NCI-H2196 treated with DMSO at 0.1 percent for 48 hours (cell line): Measurements from ENCODE around the gene SLC12A4.
"Not testable (repeated sequence)": the region's sequence is repeated elsewhere in the genome, so short reads cannot be mapped to it uniquely, and the experiment has no call there.

Experiments
- DNase-seq: peaks from one replicate; lab custom pipeline; 2025; ENCODE audit not compliant: unreplicated experiment; lab: John Stamatoyannopoulos, UW

Gene SLC12A4

DNA sequence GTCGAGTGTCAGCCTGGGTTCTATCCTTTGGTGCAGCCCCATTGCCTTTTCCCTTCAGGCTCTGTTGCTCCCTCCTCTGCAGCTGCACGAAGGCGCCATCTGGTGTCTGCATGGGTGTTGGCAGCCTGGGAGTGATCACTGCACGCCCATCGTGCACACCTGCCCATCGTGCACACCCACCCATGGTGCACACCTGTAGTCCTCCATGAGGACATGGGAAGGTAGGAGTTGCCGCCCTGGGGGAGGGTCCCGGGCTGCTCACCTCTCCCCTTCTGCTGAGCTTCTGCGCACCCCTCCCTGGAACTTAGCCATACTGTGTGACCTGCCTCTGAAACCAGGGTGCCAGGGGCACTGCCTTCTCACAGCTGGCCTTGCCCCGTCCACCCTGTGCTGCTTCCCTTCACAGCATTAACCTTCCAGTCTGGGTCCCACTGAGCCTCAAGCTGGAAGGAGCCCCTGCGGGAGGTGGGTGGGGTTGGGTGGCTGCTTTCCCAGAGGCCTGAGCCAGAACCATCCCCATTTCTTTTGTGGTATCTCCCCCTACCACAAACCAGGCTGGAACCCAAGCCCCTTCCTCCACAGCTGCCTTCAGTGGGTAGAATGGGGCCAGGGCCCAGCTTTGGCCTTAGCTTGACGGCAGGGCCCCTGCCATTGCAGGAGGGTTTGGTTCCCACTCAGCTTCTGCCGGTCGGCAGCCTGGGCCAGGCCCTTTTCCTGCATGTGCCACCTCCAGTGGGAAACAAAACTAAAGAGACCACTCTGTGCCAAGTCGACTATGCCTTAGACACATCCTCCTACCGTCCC lies 39.7 kb downstream of the SLC12A4 start:
- DNase-seq, result no peak

DNA sequence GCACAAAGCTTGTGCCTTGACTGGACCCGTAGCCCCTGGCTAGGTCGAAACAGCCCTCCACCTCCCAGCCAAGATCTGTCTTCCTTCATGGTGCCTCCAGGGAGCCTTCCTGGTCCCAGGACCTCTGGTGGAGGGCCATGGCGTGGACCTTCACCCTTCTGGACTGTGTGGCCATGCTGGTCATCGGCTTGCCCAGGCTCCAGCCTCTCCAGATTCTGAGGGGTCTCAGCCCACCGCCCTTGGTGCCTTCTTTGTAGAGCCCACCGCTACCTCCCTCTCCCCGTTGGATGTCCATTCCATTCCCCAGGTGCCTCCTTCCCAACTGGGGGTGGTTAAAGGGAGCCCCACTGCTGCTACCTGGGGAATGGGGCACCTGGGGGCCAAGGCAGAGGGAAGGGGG lies 40.3 kb downstream of the SLC12A4 start:
- no peak for DNase-seq

DNA sequence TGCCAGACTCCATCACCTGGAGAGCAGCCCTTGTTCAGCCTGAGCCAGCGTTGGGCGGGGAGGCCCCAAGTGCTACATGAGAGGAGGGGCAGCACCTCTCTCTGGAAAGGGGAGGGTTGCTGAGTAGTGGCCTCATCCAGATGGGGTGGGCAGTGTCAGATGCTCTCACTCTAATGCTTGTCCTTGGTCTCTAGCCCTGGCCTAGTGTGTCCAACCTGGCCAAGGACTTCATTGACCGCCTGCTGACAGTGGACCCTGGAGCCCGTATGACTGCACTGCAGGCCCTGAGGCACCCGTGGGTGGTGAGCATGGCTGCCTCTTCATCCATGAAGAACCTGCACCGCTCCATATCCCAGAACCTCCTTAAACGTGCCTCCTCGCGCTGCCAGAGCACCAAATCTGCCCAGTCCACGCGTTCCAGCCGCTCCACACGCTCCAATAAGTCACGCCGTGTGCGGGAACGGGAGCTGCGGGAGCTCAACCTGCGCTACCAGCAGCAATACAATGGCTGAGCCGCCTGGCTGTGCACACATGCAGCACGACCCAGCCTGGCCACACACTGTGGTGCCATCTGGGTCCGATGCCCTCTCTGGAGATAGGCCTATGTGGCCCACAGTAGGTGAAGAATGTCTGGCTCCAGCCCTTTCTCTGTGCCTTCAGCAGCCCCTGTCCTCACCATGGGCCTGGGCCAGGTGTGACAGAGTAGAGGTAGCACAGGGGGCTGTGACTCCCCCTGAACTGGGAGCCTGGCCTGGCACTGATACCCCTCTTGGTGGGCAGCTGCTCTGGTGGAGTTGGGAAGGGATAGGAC lies 41.1 kb downstream of the SLC12A4 start:
- no peak for DNase-seq

DNA sequence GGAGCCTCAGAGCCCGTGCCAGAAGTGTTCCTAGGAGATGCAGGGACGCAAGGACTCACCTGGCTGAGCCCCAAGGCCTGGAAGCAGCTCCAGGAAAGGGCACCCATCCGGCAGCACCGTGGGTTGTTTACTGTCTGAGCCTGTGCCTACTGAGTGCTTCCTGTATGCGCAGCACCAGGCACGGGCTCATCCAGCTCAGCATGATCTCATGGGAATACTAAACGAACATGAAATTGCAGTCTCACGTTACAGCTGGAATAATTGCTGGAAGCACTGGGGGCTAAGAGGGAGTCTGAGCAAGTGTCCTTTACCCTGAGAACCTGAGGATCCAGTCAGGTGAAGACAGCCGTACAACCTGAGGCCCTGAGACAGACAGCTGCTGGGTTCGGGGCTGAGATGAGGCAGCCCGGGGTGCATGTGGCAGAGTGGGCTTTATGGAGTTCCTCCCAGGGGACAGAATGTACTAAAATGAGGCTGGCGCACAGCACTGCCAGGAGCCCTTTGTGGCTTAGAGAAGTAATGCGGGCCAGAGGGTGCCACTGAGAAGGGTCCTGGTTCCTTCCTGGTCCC lies 42.2 kb downstream of the SLC12A4 start:
- DNase-seq, result peak; percentile 55

DNA sequence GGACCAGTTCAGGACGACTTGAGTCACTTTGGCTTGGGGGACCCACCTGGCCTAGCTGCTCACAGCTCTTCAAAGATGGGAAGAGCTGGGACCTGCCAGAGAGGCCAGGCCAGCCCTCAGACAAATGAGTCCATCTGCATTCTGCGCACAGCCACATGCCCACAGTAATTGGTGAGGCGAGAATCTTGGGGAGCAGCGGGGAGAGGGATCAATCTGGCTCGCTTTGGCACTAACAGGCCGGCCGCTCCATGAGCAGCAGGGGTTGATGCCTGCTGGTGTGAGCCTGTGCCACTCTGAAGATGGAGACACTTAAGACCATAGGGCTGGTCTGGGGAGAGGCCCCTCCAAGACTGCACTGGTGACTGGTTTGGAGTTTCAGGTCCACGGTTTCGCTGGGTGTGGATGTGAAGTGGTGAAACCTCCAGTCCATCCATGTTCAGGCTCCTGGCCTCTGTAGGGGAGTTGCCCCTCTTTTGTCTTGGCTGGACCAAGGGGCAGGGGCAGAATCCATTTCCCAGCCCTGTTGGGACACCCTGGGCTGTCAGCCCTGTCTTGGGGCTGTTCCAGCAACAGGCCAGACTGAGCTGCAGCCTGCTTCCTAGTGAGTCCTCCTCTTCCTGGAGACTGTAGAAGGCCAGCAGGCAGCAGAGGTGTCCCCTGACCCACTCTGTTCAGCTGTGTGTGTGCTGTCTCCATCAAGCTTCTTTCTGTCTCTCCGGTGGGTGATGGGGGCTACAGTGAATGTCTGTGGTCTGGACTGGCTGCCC lies 44.1 kb downstream of the SLC12A4 start:
- DNase-seq, result no peak

DNA sequence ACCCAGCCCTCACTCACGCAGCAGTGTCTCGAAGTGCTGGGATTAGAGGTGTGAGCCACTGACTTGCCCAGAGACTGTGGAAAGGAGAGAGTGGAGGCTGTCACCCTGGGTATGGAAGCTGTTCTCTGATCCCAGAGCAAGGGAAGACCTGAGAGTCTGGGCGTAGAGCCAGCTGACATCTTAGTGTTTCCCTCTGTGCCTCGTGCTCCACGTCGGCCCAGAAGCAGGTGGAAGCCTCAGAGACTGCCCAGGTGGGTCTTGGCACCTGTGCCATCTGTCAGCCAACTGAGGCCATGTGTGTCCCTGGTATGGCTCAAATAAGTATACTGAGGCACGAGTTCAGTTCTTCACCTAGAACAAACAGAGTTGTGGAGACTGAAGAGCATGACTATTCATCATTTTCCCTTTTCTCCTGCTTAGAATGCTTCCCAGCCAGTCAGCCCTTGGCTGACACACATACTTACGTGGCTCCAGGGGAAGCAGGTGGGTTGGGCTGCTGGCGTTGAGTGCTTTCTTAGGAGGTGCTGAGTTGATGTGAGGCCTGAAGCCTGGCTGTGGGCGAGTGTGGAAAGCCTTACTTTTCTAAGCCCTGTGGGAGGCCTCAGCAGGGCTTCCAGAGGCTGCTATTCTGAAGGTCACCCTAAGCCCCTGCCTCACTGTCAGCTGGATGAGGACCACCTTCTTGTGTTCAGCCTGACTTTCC lies 44.9 kb downstream of the SLC12A4 start:
- DNase-seq, result peak; percentile 45

DNA sequence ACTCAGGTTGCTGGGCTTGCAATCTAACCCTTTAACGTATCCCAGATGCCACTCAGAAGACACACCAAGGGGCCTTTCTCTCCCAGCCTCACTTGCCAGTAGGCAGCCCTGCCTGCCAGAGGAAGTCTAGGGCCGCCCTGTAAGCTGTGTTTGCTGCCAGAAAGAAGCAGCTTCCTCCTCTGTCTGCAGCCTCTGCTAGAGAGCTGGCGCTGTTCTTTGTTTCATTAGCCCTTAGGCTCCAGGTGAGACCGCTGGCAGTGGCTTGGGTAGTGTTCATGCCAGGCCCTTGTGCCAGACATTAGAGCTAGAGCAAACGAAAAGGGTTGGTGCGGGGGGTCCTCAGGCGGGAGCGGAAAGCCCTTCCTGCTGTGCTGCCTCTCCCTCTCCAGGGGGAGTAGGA lies 45.7 kb downstream of the SLC12A4 start:
- DNase-seq, result peak; percentile 60

DNA sequence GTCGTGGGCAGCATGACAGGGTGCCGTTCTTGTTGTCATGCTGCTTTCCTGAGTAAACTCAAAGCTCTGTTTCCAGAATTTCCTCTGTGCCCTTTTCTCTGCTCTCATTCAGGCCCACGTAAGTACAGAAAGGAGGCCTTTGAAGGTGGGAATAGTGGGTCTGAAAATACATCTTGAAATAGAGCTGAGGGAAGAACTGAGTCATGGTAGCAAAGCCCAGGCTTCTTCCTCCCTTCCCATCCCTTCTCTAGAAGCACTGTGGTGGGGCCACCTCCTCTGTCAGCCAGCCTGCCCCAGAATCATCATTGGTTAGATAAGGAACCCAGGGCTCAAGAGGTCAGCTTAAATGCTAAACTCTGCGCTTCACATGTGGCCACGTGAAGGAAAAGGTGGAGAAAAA lies 46.2 kb downstream of the SLC12A4 start:
- DNase-seq, result no peak

DNA sequence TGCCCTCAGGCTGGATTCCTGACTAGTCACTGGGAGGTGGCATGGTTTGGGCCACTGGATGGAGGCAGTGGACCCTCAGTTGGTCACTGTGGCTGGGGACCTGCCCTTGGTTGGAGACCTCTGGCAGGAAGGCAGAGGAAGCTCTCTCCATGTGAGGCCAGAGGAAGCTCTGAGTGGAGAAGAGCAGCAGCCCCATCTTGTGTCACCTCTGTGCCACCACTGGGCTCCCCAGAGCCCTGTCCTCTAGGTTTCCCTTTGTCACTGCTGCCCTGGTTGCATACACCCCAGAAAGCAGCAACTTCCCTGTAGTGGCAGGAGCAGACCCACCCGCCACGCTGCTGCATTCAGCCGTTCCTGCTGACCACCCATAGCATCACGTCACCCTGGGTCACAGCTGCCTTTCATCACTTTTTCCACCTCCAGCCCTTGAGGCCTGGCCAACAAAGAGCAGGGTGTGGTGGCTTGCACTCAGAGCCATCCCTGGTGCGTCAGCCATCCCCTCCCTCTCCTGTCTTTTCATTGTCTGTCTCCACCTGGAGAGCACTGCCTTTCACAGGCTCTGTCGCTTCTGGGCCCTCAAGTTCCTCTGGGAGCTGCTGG lies 48.7 kb downstream of the SLC12A4 start:
- DNase-seq, result no peak

DNA sequence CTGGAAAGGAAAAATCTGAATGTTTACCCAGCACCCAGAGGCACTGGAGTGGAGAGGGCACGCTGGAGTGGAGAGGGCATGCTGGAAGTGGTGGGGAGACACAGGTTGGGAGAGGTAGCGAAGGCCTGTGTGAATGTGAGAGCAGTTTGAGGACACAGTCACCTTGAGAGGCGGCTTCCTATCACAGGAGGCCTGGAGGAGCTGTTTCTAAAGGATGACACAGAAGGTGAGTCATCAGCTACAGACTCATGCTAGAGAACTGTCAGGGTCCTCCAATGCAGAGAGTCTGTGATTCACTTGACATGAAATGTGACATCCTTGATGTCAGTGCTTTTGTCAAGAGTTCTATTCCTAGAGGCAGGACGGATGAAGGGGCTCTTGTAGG lies 50.6 kb downstream of the SLC12A4 start:
- no peak for DNase-seq

DNA sequence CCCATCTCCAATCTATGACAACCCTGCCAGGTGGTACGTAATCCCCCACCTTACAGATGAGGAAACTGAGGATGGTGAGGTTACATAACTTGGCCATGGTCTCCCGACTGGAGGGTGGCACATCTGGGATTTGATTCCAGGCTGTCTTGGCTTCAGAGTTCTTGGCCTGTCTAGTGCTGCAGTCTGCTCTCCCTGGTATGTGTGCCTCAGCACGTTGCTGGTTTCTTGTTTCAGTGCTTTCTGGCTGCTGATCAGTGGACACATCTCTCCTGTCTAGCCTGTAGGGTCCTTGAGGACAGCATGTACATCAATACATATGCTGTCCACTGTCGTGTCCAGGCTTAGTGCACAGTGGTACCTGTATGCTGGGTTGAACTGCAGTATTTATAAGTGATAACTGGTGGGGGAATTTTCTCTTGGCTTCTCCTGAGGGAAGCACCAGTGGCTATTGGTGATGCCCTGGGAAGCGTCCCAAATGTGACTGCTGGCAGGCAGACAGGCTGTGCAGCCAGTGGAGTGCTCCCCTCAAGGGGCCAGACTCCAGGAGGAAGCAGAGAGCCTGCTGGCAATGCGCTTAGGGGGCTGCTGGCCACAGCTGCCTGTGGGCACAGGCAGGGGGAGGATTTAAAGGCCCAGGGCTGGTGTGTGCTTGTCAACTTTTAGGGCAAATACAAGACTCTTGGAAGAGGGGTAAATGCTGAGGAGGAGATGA lies 51.1 kb downstream of the SLC12A4 start:
- no peak for DNase-seq

DNA sequence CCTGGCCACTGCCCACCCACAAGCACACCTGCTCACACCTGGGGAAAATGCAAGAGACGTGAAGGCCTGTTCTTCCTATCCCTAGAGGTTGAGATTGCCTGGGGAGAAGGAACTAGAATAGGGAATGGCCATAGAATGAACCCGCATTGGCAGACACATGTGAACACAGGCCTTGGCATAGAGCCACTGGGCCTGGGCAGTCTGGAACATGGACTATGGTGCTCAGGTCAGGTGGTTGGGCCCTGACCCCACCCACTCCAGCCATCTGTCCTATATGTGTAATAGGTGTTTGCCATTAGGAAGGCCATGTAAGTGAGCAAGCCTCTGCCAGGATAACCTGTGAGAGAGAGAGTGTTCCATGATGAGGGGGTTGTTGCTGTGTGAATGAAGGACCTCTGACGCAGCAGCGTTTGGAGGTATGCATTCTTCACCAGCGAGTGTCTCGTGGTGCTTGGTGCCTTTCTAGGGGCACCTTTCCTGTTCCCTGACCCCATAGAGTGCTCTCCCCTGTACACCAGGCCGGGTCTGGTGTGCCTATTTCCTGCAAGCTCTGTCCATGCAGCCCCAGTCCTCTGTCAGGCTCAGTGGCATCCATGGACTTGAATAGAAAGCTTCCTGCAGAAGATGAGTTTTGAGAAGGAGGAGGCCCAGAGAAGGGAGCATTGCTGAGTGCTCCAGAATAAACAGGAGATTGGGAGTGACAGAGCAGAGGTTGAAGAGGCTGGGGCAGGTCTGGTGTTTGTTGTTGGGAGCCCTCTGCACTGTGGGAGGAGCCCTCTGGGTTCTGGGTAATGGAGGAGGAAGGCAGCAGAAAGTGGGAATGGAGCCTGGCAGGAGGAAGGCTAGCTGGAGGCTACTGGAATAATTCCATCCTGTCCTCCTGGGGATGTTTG lies 52.4 kb downstream of the SLC12A4 start:
- no peak for DNase-seq

DNA sequence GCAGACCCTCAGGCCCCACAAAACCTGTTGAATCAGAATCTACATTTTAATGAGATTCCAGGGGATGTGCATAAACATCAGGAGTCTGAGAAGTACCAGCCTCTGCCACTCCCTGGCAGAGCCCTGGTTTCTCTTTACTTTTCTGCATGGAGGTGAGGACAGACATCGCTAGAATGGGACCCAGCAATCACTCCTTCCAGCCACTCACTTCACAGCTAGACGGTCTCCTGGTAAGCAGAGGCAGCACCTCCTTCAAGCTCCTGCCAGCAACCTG lies 53.0 kb downstream of the SLC12A4 start:
- not testable (repeated sequence) for DNase-seq

DNA sequence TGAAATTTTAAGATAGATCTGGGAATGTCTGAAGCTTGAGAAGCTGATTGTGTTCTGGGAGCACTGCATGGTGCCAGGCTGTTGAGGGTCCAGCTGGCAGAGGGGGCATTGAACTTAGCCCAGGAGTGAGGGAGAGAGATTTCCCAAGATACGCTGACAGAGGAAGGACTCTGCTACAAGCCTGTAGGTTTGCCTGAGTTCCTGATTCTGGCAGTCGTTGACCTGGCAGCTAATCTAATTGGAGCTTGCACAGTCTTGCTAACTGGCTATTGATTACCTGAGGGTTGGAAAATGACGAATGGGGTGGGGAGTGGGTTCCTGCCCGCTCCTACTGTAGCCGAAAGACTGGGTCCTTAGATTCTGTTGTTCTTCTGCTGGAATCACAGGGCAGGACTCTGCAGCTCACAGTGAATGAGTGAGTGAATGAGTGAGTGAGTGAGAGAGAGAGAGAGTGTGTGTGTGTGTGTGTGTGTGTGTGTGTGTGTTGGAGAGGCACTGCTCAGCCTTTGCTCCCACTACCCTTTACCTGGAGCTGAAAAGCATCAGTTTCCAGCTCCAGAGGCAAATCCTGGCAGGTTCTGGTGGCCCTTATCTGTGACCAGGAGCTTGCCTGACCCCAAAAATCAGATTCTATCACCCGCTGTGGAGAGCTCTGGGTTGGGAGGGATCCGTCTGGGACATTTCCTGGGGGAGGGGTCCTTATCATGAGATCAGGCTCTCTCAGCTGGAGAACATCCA lies 53.5 kb downstream of the SLC12A4 start:
- no peak for DNase-seq

DNA sequence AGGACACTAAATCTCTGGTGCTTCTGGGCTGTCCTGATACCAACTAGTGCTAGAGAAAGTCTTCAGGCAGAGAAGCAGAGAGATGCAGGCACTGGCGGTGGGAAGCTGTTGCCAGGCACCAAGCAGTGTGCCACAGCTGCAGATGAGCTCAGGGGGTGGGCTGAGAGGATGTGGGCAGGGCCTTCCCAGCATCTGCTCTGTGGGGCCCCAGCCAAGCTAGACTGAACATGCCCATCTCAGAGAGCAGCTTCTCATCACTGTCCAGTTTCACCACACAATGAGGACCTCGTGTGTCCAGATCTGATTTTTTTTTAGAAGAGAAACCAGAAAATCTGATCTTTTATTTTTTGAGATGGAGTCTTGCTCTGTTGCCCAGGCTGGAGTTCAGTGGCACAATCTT lies 58.3 kb downstream of the SLC12A4 start:
- peak; percentile 17 for DNase-seq

DNA sequence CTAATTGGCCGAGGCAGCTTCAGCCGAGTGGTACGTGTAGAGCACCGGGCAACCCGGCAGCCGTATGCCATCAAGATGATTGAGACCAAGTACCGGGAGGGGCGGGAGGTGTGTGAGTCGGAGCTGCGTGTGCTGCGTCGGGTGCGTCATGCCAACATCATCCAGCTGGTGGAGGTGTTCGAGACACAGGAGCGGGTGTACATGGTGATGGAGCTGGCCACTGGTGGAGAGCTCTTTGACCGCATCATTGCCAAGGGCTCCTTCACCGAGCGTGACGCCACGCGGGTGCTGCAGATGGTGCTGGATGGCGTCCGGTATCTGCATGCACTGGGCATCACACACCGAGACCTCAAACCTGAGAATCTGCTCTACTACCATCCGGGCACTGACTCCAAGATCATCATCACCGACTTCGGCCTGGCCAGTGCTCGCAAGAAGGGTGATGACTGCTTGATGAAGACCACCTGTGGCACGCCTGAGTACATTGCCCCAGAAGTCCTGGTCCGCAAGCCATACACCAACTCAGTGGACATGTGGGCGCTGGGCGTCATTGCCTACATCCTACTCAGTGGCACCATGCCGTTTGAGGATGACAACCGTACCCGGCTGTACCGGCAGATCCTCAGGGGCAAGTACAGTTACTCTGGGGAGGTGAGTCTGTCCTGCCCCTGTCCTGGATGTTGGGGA lies 59.2 kb downstream of the SLC12A4 start:
- DNase-seq, result no peak

DNA sequence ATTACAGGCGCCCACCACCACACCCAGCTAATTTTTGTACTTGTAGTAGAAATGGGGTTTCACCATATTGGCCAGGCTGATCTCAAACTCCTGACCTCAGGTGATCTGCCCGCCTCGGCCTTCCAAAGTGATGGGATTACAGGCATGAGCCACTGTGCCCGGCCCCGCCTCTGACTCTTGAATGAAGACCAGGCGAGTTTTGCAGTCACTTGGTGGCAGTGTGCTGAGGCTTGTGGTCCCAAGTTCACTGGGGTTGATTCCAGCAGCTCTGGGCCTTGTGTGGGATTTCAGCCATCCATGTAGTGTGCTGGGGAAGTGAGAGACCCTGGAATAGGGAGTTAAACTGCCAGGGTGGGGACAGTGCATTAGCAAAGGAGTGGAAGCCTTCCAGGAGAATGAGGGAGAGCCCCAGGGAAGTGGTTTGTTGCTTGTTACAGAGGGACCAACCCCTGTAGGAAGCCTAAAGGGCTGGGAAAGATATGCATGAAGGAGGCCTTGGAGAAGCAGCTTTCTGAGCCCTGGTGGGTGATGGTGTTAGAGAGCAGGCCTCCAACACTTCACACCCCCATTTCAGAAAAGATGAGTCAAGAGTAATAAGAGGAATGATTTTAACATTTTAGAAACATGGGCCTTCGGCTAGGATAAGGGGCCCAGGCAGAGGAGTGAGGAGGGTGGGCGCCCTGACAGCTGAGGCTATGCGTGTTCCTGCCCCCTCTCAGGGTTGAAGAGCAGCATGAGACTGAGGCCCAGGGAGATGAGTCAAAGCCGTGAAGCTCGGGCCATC lies 60.8 kb downstream of the SLC12A4 start:
- DNase-seq, result no peak
